H1 (cell line): Measurements from ENCODE around the gene CDC42SE2. TPM values are rescaled to one million over a fixed set of nuclear protein-coding genes. Genes with fewer than 3 reads are reported as not detected.

Source experiments
- CTCF ChIA-PET: fragments of 300-600 bp; sonication (Branson Sonifier 250); formaldehyde crosslinking; loops from one replicate; lab custom pipeline; 2021; ENCODE audit not compliant: partially characterized antibody; lab: Charles Lee
- POLR2A ChIA-PET: fragments of 300-600 bp; sonication (Branson Sonifier 250); formaldehyde crosslinking; loops from one replicate; lab custom pipeline; 2021; ENCODE audit warnings: inconsistent platforms; ENCODE audit not compliant: partially characterized antibody; lab: Charles Lee
- DNase-seq, 2 experiments: peaks; one replicate each; pipeline versions ENCODE4 v3.0.0 to v3.0.0-alpha.2; 2010 to 2022; ENCODE audit warnings: low spot score in 2 of 2, low read depth in 1 of 2, mixed read lengths in 1 of 2
- FAIRE-seq: peaks from 2 replicates; lab custom pipeline; 2011; peaks lifted over from hg19 to GRCh38; lab: Jason Lieb, UNC
- H2AFZ ChIP-seq: 2 replicates; pipeline ENCODE4 v1.8.1; 2012; ENCODE audit warnings: low read length, inconsistent platforms
- H2AK5ac ChIP-seq: 2 replicates; pipeline ENCODE4 v1.6.1; 2013; ENCODE audit warnings: low read depth, low read length
- H2BK120ac ChIP-seq: replicated peaks from 2 replicates; pipeline ENCODE3; 2013; ENCODE audit warnings: low read depth, low read length, inconsistent platforms
- H2BK12ac ChIP-seq: 2 replicates; pipeline ENCODE4 v1.6.1; 2013; ENCODE audit warnings: low read depth, low read length
- H2BK15ac ChIP-seq: 2 replicates; pipeline ENCODE4 v1.6.1; 2013; ENCODE audit warnings: low read length
- H2BK20ac ChIP-seq: 2 replicates; pipeline ENCODE4 v1.6.1; 2013; ENCODE audit warnings: low read length
- H2BK5ac ChIP-seq: 2 replicates; pipeline ENCODE4 v1.6.1; 2013; ENCODE audit warnings: low read depth, low read length
- H3K14ac ChIP-seq: 2 replicates; pipeline ENCODE4 v1.6.1; 2013; ENCODE audit warnings: inconsistent platforms; ENCODE audit not compliant: insufficient read length
- H3K18ac ChIP-seq: 2 replicates; pipeline ENCODE4 v1.6.1; 2013; ENCODE audit warnings: low read length; ENCODE audit errors: extremely low read depth
- H3K23ac ChIP-seq: 2 replicates; pipeline ENCODE4 v1.6.1; 2013; ENCODE audit warnings: inconsistent platforms; ENCODE audit not compliant: insufficient read length
- H3K23me2 ChIP-seq: 2 replicates; pipeline ENCODE4 v1.6.1; 2013; ENCODE audit warnings: low read depth, low read length
- H3K27ac ChIP-seq: 2 replicates; pipeline ENCODE4 v1.6.1; 2011; ENCODE audit warnings: low read depth, low read length, inconsistent platforms
- H3K27me3 ChIP-seq, 4 experiments: replicated peaks in 1 of 4; 1 replicate in 1 of 4; 2 replicates in 3 of 4; pipeline versions ENCODE4 v1.6.1 to v1.8.1; 2011 to 2013; ENCODE audit warnings: low read length in 3 of 4, mild to moderate bottlenecking in 3 of 4, inconsistent platforms in 2 of 4, mixed read lengths in 2 of 4, moderate library complexity in 1 of 4; ENCODE audit not compliant: control insufficient read depth in 3 of 4, insufficient read depth in 3 of 4; ENCODE audit errors: extremely low read depth in 1 of 4
- H3K36me3 ChIP-seq, 4 experiments: 2 replicates each; pipeline versions ENCODE4 v1.6.1 to v1.8.1; 2011 to 2013; ENCODE audit warnings: mild to moderate bottlenecking in 4 of 4, low read length in 3 of 4, moderate library complexity in 2 of 4, control low read depth in 1 of 4, inconsistent platforms in 1 of 4; ENCODE audit not compliant: insufficient read depth in 4 of 4, control insufficient read depth in 2 of 4
- H3K4ac ChIP-seq: replicated peaks from 2 replicates; pipeline ENCODE3; 2013; ENCODE audit warnings: low read length, low read depth, mixed read lengths, inconsistent platforms; ENCODE audit not compliant: insufficient read length
- H3K4me1 ChIP-seq, 4 experiments: replicated peaks in 1 of 4; 1 replicate in 1 of 4; 2 replicates in 3 of 4; pipeline versions ENCODE4 v1.6.1 to v1.8.1; 2011 to 2013; ENCODE audit warnings: low read length in 3 of 4, inconsistent platforms in 2 of 4, mixed read lengths in 1 of 4; ENCODE audit not compliant: insufficient read depth in 4 of 4, control insufficient read depth in 3 of 4
- H3K4me2 ChIP-seq, 2 experiments: 2 replicates each; pipeline versions ENCODE4 v1.6.1 to v1.8.1; 2011 to 2013; ENCODE audit warnings: low read depth in 2 of 2, low read length in 2 of 2, control low read depth in 1 of 2, inconsistent platforms in 1 of 2, mild to moderate bottlenecking in 1 of 2; ENCODE audit not compliant: insufficient read depth in 1 of 2
- H3K4me3 ChIP-seq, 4 experiments: fragments of 200-600, 300-600 bp in 1 of 4; sonication (generic), shearing (Covaris generic), sonication (Bioruptor Twin) in 1 of 4; 2 replicates each; pipeline versions ENCODE4 v1.5.1 to v1.8.1; 2011 to 2016; ENCODE audit warnings: low read length in 4 of 4, low read depth in 3 of 4, control low read depth in 2 of 4, inconsistent platforms in 2 of 4, mild to moderate bottlenecking in 2 of 4, mixed read lengths in 1 of 4, moderate library complexity in 1 of 4; ENCODE audit not compliant: insufficient read depth in 2 of 4; ENCODE audit errors: extremely low read depth in 1 of 4
- H3K56ac ChIP-seq: replicated peaks from 2 replicates; pipeline ENCODE3; 2013; ENCODE audit warnings: low read depth, mild to moderate bottlenecking, mixed read lengths, low read length, inconsistent platforms; ENCODE audit not compliant: insufficient read length
- H3K79me1 ChIP-seq: 2 replicates; pipeline ENCODE4 v1.6.1; 2013; ENCODE audit warnings: low read depth, low read length, control low read depth
- H3K79me2 ChIP-seq, 2 experiments: 2 replicates each; pipeline versions ENCODE4 v1.6.1 to v1.8.1; 2012 to 2013; ENCODE audit warnings: low read length in 2 of 2, mild to moderate bottlenecking in 2 of 2, inconsistent platforms in 1 of 2; ENCODE audit not compliant: insufficient read depth in 2 of 2, control insufficient read depth in 1 of 2
- H3K9ac ChIP-seq, 4 experiments: replicated peaks in 1 of 4; 1 replicate in 1 of 4; 2 replicates in 3 of 4; pipeline versions ENCODE4 v1.6.1 to v1.8.1; 2011 to 2013; ENCODE audit warnings: low read depth in 3 of 4, low read length in 3 of 4, control low read depth in 2 of 4, mild to moderate bottlenecking in 2 of 4, moderate library complexity in 2 of 4, inconsistent platforms in 1 of 4; ENCODE audit errors: extremely low read depth in 1 of 4
- H3K9me3 ChIP-seq, 2 experiments: 2 replicates each; pipeline versions ENCODE4 v1.6.1 to v1.8.1; 2012 to 2013; ENCODE audit warnings: mild to moderate bottlenecking in 2 of 2, moderate library complexity in 2 of 2, control low read depth in 1 of 2, inconsistent platforms in 1 of 2, low read depth in 1 of 2, low read length in 1 of 2, mixed read lengths in 1 of 2; ENCODE audit not compliant: insufficient read depth in 2 of 2
- H4K20me1 ChIP-seq, 2 experiments: replicated peaks in 1 of 2; 2 replicates each; pipeline versions ENCODE3 to v1.8.1; 2011 to 2013; ENCODE audit warnings: inconsistent platforms in 2 of 2, low read length in 2 of 2, mild to moderate bottlenecking in 1 of 2; ENCODE audit not compliant: insufficient read depth in 2 of 2, control insufficient read depth in 1 of 2
- H4K5ac ChIP-seq: 2 replicates; pipeline ENCODE4 v1.6.1; 2013; ENCODE audit warnings: low read length, low read depth, mixed read lengths, inconsistent platforms; ENCODE audit not compliant: insufficient read length
- H4K8ac ChIP-seq: 2 replicates; pipeline ENCODE4 v1.8.0; 2013; ENCODE audit warnings: mild to moderate bottlenecking, moderate library complexity, low read length, inconsistent platforms; ENCODE audit not compliant: insufficient read depth; ENCODE audit errors: extremely low read depth
- H4K91ac ChIP-seq: replicated peaks from 2 replicates; pipeline ENCODE3; 2013; ENCODE audit warnings: low read length, mixed read lengths, inconsistent platforms; ENCODE audit not compliant: insufficient read length
- BRCA1 ChIP-seq: IDR thresholded peaks from 2 replicates; pipeline ENCODE4 v1.6.1; 2012; ENCODE audit warnings: low read depth, low read length, improper control_type of control experiment
- CHD2 ChIP-seq: IDR thresholded peaks from 2 replicates; pipeline ENCODE4 v1.6.1; 2012; ENCODE audit warnings: low read length, improper control_type of control experiment
- CTCF ChIP-seq, 3 experiments: IDR thresholded peaks; 1 replicate in 2 of 3; 2 replicates in 1 of 3; pipeline versions ENCODE4 v1.5.1 to v1.6.1; 2011; ENCODE audit warnings: low read length in 3 of 3, mild to moderate bottlenecking in 3 of 3, inconsistent platforms in 2 of 3, low read depth in 1 of 3, moderate library complexity in 1 of 3; ENCODE audit not compliant: insufficient read depth in 1 of 3; ENCODE audit errors: control extremely low read depth in 1 of 3
- HDAC6 ChIP-seq: IDR thresholded peaks from one replicate; pipeline ENCODE4 v1.7.1; 2012; ENCODE audit warnings: low read depth, mild to moderate bottlenecking, inconsistent platforms, low read length, moderate library complexity
- JUN ChIP-seq: IDR thresholded peaks from 2 replicates; pipeline ENCODE4 v1.6.1; 2011; ENCODE audit warnings: low read depth, mild to moderate bottlenecking, improper control_type of control experiment, low read length
- NRF1 ChIP-seq: IDR thresholded peaks from 2 replicates; pipeline ENCODE4 v1.6.1; 2011; ENCODE audit warnings: mild to moderate bottlenecking, low read depth, low read length, improper control_type of control experiment
- SP2 ChIP-seq: IDR thresholded peaks from 2 replicates; pipeline ENCODE4 v1.6.1; 2012; ENCODE audit warnings: mild to moderate bottlenecking, low read length, inconsistent platforms
- TAF1 ChIP-seq: IDR thresholded peaks from 2 replicates; pipeline ENCODE4 v1.6.1; 2011; ENCODE audit warnings: mild to moderate bottlenecking, low read depth, low read length
- polyA plus RNA-seq, 7 experiments: library from polyadenylated mRNA; depleted of rRNA in 3 of 7; stranded (reverse) in 5 of 7; unstranded in 2 of 7; fragments of >200 nt in 5 of 7; fragments of 200-250 nt in 2 of 7; gene quantifications; 1 replicate in 5 of 7; 2 replicates in 1 of 7; 4 replicates in 1 of 7; pipeline versions ENCODE4 v1.2.1 to v1.2.3, GENCODE V29; 2011 to 2013; ENCODE audit warnings: missing spikeins in 2 of 7, mixed read lengths in 2 of 7
- total RNA-seq: library from RNA; stranded (reverse); fragmentation: NEBNext Ultra II Directional; extraction: Animal tissue kit (Norgen Biotek cat#: 25700); gene quantifications from 2 replicates; pipeline ENCODE4 v1.2.1, GENCODE V29; 2021

Gene CDC42SE2
- total and polyA plus RNA-seq, 2 of the 8 experiments (the other 6 are each of a cell fraction or from before 2014, with no cell fraction given), result 16.7 to 30.8 TPM

DNA sequence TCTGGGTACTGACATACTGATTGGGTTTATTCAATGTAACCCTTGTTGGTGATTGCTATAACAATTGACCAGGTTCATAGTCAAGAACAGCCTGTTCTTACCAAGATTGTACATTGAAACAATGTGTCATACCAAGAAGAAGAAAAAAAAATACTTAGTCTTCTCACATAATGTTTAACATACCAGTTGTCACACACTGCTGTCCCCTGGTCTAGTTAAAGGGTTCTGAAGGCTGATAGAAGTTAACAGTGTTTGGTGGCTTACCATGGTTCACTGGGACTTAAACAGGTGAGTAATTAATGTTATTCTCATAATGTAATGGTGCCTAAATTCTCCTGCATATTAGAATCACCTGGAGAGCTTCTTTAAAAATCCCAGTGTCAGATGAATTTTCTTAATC lies 18.5 kb upstream of the CDC42SE2 start:
- ChIA-PET POLR2A (no interaction called here), CTCF (interaction anchor here (0.9 kb wide), 1 partner anchor 13 kb away, joined by 3 read pairs; no protein-coding TSS in a partner anchor)
- H3K4ac ChIP-seq, result no peak overlapping the region
- no peak overlapping the region for H3K4me2 ChIP-seq
- no peaks in the 10 kb centered on the region for H3K79me1 ChIP-seq
- no peak overlapping the region for H2AK5ac ChIP-seq
- no peaks in the 10 kb centered on the region for H3K4me1 ChIP-seq
- no peak overlapping the region for H2BK120ac ChIP-seq
- H3K36me3 ChIP-seq, result no peaks in the 10 kb centered on the region
- H2AFZ ChIP-seq, result no peak overlapping the region
- H2BK12ac ChIP-seq, result no peak overlapping the region
- no peaks in the 10 kb centered on the region for H4K20me1 ChIP-seq
- no peak overlapping the region for H3K14ac ChIP-seq
- no peaks in the 10 kb centered on the region for H3K23me2 ChIP-seq
- H4K5ac ChIP-seq, result no peak overlapping the region
- H3K18ac ChIP-seq, result no peak overlapping the region
- H3K27me3 ChIP-seq, result no peaks in the 10 kb centered on the region
- H2BK20ac ChIP-seq, result no peak overlapping the region
- no peak overlapping the region for H3K27ac ChIP-seq
- no peaks in the 10 kb centered on the region for H3K9me3 ChIP-seq
- H3K9ac ChIP-seq, result no peak overlapping the region
- no peak overlapping the region for H2BK5ac ChIP-seq
- no peak overlapping the region for H3K56ac ChIP-seq
- H3K79me2 ChIP-seq, result no peaks in the 10 kb centered on the region
- H4K91ac ChIP-seq, result no peak overlapping the region
- H2BK15ac ChIP-seq, result no peak overlapping the region
- H3K4me3 ChIP-seq, result no peak overlapping the region
- H3K23ac ChIP-seq, result no peak overlapping the region
- no peak overlapping the region for H4K8ac ChIP-seq
- DNase-seq (no peak), FAIRE-seq (no peak)
- TF ChIP-seq CTCF (IDR thresholded peaks at IDR 0.05; ENCODE audit: control extremely low read depth in 1 of 3, insufficient read depth in 1 of 3, low read depth in 1 of 3, low read length in 3 of 3) (no peak), BRCA1 (no peak), SP2 (no peak), TAF1 (no peak), HDAC6 (no peak), NRF1 (no peak), CHD2 (no peak), JUN (no peak)
